Heart left ventricle (tissue), 16 donors: ENCODE measurements around the gene TGFBR3L. TPM values are rescaled to one million over a fixed set of nuclear protein-coding genes. Genes with fewer than 3 reads are reported as not detected.

Source experiments
- ATAC-seq, 4 donors: fragments of 200-7000 bp; cut with Tn5 transposase; one replicate each; pipeline ENCODE4 v1.9.1; 2020 to 2022; ENCODE audit warnings: moderate library complexity in 4 of 4, mild to moderate bottlenecking in 3 of 4, moderate number of reproducible peaks in 1 of 4
- DNase-seq, 5 donors: peaks; one replicate each; pipeline ENCODE4 v3.0.0-alpha.2; 2020
- H3K27ac ChIP-seq, 12 donors: fragments of 200-600 bp; sonication (generic) in 4 of 12; one replicate each; pipeline versions ENCODE4 v1.5.0 to v1.8.0; 2016 to 2022; ENCODE audit warnings: mild to moderate bottlenecking in 2 of 12
- H3K27me3 ChIP-seq, 9 donors: fragments of 200-600 bp; sonication (generic) in 2 of 9; one replicate each; pipeline versions ENCODE4 v1.5.1 to v1.8.0; 2016 to 2022; ENCODE audit warnings: mild to moderate bottlenecking in 3 of 9
- H3K36me3 ChIP-seq, 9 donors: fragments of 200-600 bp; sonication (generic) in 2 of 9; one replicate each; pipeline versions ENCODE4 v1.5.0 to v1.8.0; 2018 to 2022; ENCODE audit warnings: mild to moderate bottlenecking in 2 of 9
- H3K4me1 ChIP-seq, 12 donors: fragments of 200-600 bp; sonication (generic) in 4 of 12; one replicate each; pipeline versions ENCODE4 v1.5.0 to v1.8.0; 2016 to 2022; ENCODE audit warnings: mild to moderate bottlenecking in 3 of 12
- H3K4me3 ChIP-seq, 12 donors: fragments of 200-600 bp; sonication (generic) in 4 of 12; one replicate each; pipeline versions ENCODE4 v1.5.0 to v1.8.0; 2017 to 2022; ENCODE audit warnings: mild to moderate bottlenecking in 9 of 12, moderate library complexity in 4 of 12
- H3K9me3 ChIP-seq, 12 donors: fragments of 200-600 bp; sonication (generic) in 4 of 12; one replicate each; pipeline versions ENCODE4 v1.5.0 to v1.8.0; 2016 to 2022; ENCODE audit warnings: mild to moderate bottlenecking in 1 of 12
- POLR2A ChIP-seq, 2 donors: fragments of 450-650 bp; IDR thresholded peaks; one replicate each; pipeline ENCODE4 v1.6.1; 2017; ENCODE audit warnings: antibody characterized with exemption in 2 of 2, mild to moderate bottlenecking in 2 of 2, moderate library complexity in 2 of 2
- WGBS, 4 donors: extraction: QIAGEN DNeasy Blood & Tissue Kit in 2 of 4; methylation state at CpG; one replicate each; pipeline versions ENCODE4 v1.1.5 to v1.1.7; 2013 to 2018; 5-methylcytosine and 5-hydroxymethylcytosine counted together
- intact Hi-C, 10 donors: fragments of 100-400 bp; cut with DNase I; formaldehyde crosslinking; loops; one replicate each; pipeline versions ENCODE4 v1.11.1 to v1.14.2; 2022
- polyA plus RNA-seq, 2 donors: library from polyadenylated mRNA; stranded (reverse); fragments of 200-250 nt; gene quantifications; one replicate each; pipeline ENCODE4 v1.2.3, GENCODE V29; 2013
- total RNA-seq, 9 donors: library from RNA; depleted of rRNA in 2 of 9; stranded (reverse); fragments of >200 nt in 2 of 9; fragmentation: NEBNext Ultra II Directional in 3 of 9; extraction: Animal tissue kit (Norgen Biotek cat#: 25700) in 3 of 9; gene quantifications; one replicate each; pipeline versions ENCODE4 v1.1.0 to v1.2.4, GENCODE V29; 2016 to 2023
- TF ChIP-seq, protein P1 (sequence below), 12 donors: fragments of 200-600 bp; sonication (generic) in 4 of 12; IDR thresholded peaks; one replicate each; pipeline versions ENCODE4 v1.5.0 to v1.8.0; 2018 to 2022; ENCODE audit warnings: antibody characterized with exemption in 12 of 12, mild to moderate bottlenecking in 5 of 12
- donor health status: ischemic (EF 13 %, LVEDD 7.1; RV severe dilation, severe dysfunction).
- donor health status: healthy with polysubstance abuse.
- donor health status: DM: no; HTN: yes; CAD: no.
- donor health status: DM: no; HTN: no; CAD: no.
- donor health status: ischemic (EF 25% LVEDD 6.9; RV normal size, moderate dysfunction).
- donor health status: ischemic (EF 25% LVEDD 5.7; RV mildly dilated, moderate dysfunction).
- donor health status: healthy.
- donor health status: DM: yes; HTN: yes; CAD: no.
- donor health status: ischemic (EF 35%, LVEDD 5.7; RV mildly dilated, moderate dysfunction).
- donor health status: nonischemic (EF 11% LVEDD 7.7; RV severe dilation, severe dysfunction).
- donor health status: DM: yes; HTN: yes; CAD: no.
- donor health status: PGD.
- donor health status: ischemic (EF 29% LVEDD 5.4; RV normal size, mild dysfunction).
- donor health status: nonischemic (EF 23%, LVEDD 6.1; RV moderate dilation, normal function).

Gene TGFBR3L
- total and polyA plus RNA-seq, 11 donors: 0.76 to 41.2 (median 6.8) TPM

DNA sequence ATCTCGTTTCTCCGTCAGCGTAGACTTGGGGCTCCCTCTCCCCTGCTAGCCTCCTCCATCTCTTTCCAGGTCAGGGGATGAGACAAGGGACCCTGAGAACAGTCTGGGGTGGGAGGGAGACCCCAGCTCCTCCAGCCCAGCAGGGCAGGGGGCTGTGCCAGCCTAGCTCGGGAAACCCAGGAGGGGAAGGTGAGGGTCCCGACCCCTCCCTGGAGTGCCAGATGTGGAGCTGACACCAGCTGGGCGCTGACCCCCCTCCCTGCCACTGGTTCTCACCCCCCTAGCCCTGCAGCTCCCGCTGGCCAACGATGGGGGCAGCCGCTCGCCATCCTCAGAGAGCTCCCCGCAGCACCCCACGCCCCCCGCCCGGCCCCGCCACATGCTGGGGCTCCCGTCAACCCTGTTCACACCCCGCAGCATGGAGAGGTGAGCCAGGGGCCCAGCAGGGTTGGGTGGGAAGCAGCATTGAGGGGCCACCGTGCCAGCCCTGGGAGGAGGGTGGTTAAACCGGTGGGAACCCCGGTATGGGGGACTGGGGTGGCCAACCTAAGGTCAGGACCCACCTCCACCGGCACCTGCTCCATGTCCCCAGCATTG, 5.1 kb upstream of the TGFBR3L start:
- TF ChIP-seq, protein P1, sequence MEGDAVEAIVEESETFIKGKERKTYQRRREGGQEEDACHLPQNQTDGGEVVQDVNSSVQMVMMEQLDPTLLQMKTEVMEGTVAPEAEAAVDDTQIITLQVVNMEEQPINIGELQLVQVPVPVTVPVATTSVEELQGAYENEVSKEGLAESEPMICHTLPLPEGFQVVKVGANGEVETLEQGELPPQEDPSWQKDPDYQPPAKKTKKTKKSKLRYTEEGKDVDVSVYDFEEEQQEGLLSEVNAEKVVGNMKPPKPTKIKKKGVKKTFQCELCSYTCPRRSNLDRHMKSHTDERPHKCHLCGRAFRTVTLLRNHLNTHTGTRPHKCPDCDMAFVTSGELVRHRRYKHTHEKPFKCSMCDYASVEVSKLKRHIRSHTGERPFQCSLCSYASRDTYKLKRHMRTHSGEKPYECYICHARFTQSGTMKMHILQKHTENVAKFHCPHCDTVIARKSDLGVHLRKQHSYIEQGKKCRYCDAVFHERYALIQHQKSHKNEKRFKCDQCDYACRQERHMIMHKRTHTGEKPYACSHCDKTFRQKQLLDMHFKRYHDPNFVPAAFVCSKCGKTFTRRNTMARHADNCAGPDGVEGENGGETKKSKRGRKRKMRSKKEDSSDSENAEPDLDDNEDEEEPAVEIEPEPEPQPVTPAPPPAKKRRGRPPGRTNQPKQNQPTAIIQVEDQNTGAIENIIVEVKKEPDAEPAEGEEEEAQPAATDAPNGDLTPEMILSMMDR (IDR thresholded peaks at IDR 0.05): no peak
- TF ChIP-seq POLR2A (IDR thresholded peaks at IDR 0.05): no peak
- peak in 1 of 5 donors; percentile 11 for DNase-seq
- Histone ChIP-seq H3K4me3 (no peak overlapping the region), H3K4me1 (peaks cover 0 to 52% (median 25%) of the 10 kb centered on the region in 12 donors), H3K9me3 (no peaks in the 10 kb centered on the region), H3K36me3 (peaks cover 12 to 54% (median 32%) of the 10 kb centered on the region in 9 donors), H3K27ac (no peak overlapping the region), H3K27me3 (peaks cover 0 to 2% (median 0%) of the 10 kb centered on the region in 9 donors)
- WGBS, 4 donors: 86 to 96% (median 92%) methylated on average over 9 to 21 of the region's 21 CpGs
- no peak for ATAC-seq
- intact Hi-C loops: loop anchor here in 2 of 10 donors (10.0 kb wide), 2 partner anchors 55 to 255 kb away; no protein-coding TSS in a partner anchor

DNA sequence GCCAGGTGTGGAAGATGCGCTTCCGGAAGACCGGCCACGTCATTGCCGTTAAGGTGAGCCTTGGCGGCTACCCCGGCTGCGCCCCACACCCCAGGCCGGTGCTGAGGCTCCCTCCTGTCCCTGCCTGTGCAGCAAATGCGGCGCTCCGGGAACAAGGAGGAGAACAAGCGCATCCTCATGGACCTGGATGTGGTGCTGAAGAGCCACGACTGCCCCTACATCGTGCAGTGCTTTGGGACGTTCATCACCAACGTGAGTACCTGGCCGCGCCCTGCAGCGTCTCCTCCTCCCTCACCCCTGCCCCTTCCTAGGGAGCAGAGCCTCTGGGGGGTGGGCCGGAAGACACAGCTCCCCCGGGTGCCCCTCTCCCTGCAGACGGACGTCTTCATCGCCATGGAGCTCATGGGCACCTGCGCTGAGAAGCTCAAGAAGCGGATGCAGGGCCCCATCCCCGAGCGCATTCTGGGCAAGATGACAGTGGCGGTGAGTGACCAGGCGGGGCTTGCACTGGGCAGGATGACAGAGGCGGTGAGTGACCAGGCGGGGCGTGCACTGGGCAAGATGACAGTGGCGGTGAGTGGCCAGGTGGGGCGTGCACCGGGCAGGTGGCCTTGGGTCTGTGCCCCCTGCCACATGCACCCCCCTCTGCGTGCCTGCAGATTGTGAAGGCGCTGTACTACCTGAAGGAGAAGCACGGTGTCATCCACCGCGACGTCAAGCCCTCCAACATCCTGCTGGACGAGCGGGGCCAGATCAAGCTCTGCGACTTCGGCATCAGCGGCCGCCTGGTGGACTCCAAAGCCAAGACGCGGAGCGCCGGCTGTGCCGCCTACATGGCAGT, 4.1 kb upstream of the TGFBR3L start:
- TF ChIP-seq, protein P1 (IDR thresholded peaks at IDR 0.05): no peak
- TF ChIP-seq POLR2A (IDR thresholded peaks at IDR 0.05): no peak
- Histone ChIP-seq H3K27ac (no peak overlapping the region), H3K4me3 (no peak overlapping the region), H3K4me1 (peaks cover 0 to 47% (median 15%) of the 10 kb centered on the region in 12 donors), H3K9me3 (no peaks in the 10 kb centered on the region), H3K36me3 (peaks cover 12 to 54% (median 32%) of the 10 kb centered on the region in 9 donors), H3K27me3 (peaks cover 0 to 12% (median 4%) of the 10 kb centered on the region in 9 donors)
- WGBS, 4 donors: 90 to 95% (median 93%) methylated on average over 38 to 54 of the region's 54 CpGs
- DNase-seq (peak in 2 of 5 donors; percentile 22 to 55), ATAC-seq (no peak)
- intact Hi-C loops: no loop called here

DNA sequence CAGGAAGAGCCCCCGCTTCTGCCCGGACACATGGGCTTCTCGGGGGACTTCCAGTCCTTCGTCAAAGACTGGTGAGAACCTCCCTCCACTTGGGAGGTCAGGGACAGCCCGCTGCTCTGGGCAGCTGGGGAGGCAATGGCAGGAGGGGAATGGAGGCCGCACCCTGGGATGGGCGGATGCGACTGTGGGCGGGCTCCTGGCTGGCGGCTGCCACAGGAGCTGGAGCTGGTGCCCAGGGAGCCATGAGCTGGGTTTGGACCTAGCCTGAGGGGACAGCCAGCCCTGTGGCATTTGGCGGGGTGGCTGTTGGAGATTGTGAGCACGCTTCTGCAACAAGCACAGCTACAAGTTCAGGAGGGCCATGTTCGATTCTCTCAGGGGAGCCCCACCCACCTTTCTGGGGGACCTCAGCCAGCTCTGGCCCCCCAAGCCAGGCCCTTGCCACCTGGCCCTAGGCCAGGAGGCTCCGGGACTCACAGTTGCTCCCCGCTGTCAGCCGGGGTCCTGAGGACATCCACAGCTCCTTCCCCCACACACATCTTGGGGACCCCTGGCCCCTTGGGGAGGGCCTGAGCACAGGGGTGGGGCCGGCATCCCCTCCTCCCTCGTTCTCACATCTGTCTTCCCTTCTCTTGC, 3.0 kb upstream of the TGFBR3L start:
- WGBS, 4 donors: 86 to 95% (median 91%) methylated on average over 10 to 18 of the region's 18 CpGs
- H3K4me3 ChIP-seq: no peak overlapping the region
- ATAC-seq (no peak), DNase-seq (peak in 1 of 5 donors; percentile 64)
- intact Hi-C loops: no loop called here
- H3K27ac ChIP-seq: no peak overlapping the region
- TF ChIP-seq, protein P1 (IDR thresholded peaks at IDR 0.05): no peak
- no peak for TF ChIP-seq POLR2A (IDR thresholded peaks at IDR 0.05)
- H3K27me3 ChIP-seq: peaks cover 5 to 22% (median 15%) of the 10 kb centered on the region in 9 donors
- no peaks in the 10 kb centered on the region for H3K9me3 ChIP-seq
- peaks cover 12 to 47% (median 32%) of the 10 kb centered on the region in 9 donors for H3K36me3 ChIP-seq
- H3K4me1 ChIP-seq: peaks cover 0 to 47% (median 18%) of the 10 kb centered on the region in 12 donors
